HCT116 (cell line): Measurements from ENCODE around the gene RNF13. TPM values are rescaled to one million over a fixed set of nuclear protein-coding genes. Genes with fewer than 3 reads are reported as not detected.

Source experiments
- ATAC-seq: fragments of 200-7000 bp; cut with Tn5 transposase; 2 replicates; pipeline ENCODE4 v1.9.1; 2020; ENCODE audit warnings: mild to moderate bottlenecking, moderate library complexity
- BruUV-seq: library from RNA; stranded (reverse); fragments of 400-500 nt; replicated peaks from 2 replicates; lab custom pipeline; 2021; lab: Mats Ljungman, UMichigan
- CTCF ChIA-PET: fragments of 300-600 bp; sonication (Branson Sonifier 250); formaldehyde crosslinking; loops from one replicate; lab custom pipeline; 2021; ENCODE audit warnings: antibody characterized with exemption; lab: Charles Lee
- POLR2A ChIA-PET: fragments of 300-600, 350-600 bp; sonication (Branson Sonifier 250); formaldehyde crosslinking; loops from one replicate; lab custom pipeline; 2021; ENCODE audit warnings: antibody characterized with exemption; lab: Charles Lee
- RAD21 ChIA-PET, 2 experiments: fragments of 300-600 bp; sonication (Branson Sonifier 250); formaldehyde crosslinking; loops; one replicate each; lab custom pipeline; 2023; ENCODE audit warnings: low total read pairs in 2 of 2; ENCODE audit not compliant: uncharacterized antibody in 2 of 2, unreplicated experiment in 2 of 2, low non-redundant PET in 1 of 2; lab: Charles Lee
- DNase-seq: peaks from one replicate; pipeline ENCODE4 v3.0.0-alpha.2; 2010; ENCODE audit warnings: low read depth, low spot score
- H2AFZ ChIP-seq: fragments of 200-600 bp; shearing (Covaris generic), sonication (generic); 2 replicates; pipeline ENCODE4 v1.6.1; 2017; ENCODE audit warnings: low read depth, mixed run types, mixed read lengths, antibody characterized with exemption, low read length; ENCODE audit not compliant: poor library complexity, severe bottlenecking
- H3K27ac ChIP-seq: 2 replicates; pipeline ENCODE4 v1.5.1; 2012; ENCODE audit warnings: low read depth, low read length
- H3K27me3 ChIP-seq: fragments of 200-600 bp; sonication (generic); 2 replicates; pipeline ENCODE4 v1.6.1; 2016; ENCODE audit warnings: mixed run types, low read length, mixed read lengths; ENCODE audit not compliant: insufficient read depth
- H3K36me3 ChIP-seq, 2 experiments: fragments of 200-500 bp in 1 of 2; fragments of 200-600 bp in 1 of 2; sonication (Bioruptor generic) in 1 of 2; sonication (generic) in 1 of 2; 2 replicates each; pipeline versions ENCODE4 v1.5.1 to v1.6.1; 2014 to 2016; ENCODE audit warnings: low read length in 2 of 2, inconsistent platforms in 1 of 2, mixed read lengths in 1 of 2, mixed run types in 1 of 2; ENCODE audit not compliant: insufficient read depth in 2 of 2, control insufficient read depth in 1 of 2
- H3K4me1 ChIP-seq, 2 experiments: fragments of 200-600 bp in 1 of 2; sonication (generic) in 1 of 2; 2 replicates each; pipeline versions ENCODE4 v1.5.1 to v1.6.1; 2012 to 2017; ENCODE audit warnings: low read length in 2 of 2, inconsistent platforms in 1 of 2, mild to moderate bottlenecking in 1 of 2, mixed read lengths in 1 of 2, mixed run types in 1 of 2, moderate library complexity in 1 of 2; ENCODE audit not compliant: insufficient read depth in 2 of 2, control insufficient read depth in 1 of 2
- H3K4me2 ChIP-seq: fragments of 200-600 bp; sonication (generic); 2 replicates; pipeline ENCODE4 v1.6.1; 2017; ENCODE audit warnings: mixed run types, low read length, mixed read lengths
- H3K4me3 ChIP-seq, 2 experiments: fragments of 200-600 bp in 1 of 2; sonication (generic) in 1 of 2; replicated peaks in 1 of 2; 2 replicates each; pipeline ENCODE4 v1.5.1; 2011 to 2016; ENCODE audit warnings: low read length in 2 of 2, control low read depth in 1 of 2, low read depth in 1 of 2, mild to moderate bottlenecking in 1 of 2, mixed read lengths in 1 of 2, mixed run types in 1 of 2
- H3K79me2 ChIP-seq: fragments of 200-600 bp; sonication (generic); 2 replicates; pipeline ENCODE4 v1.6.1; 2017; ENCODE audit warnings: mild to moderate bottlenecking, mixed run types, low read length, moderate library complexity, mixed read lengths; ENCODE audit not compliant: insufficient read depth
- H3K9ac ChIP-seq: fragments of 200-600 bp; sonication (generic); 2 replicates; pipeline ENCODE4 v1.6.1; 2016; ENCODE audit warnings: low read length, mixed read lengths
- H3K9me2 ChIP-seq: fragments of 200-600 bp; sonication (generic), shearing (Covaris generic); 2 replicates; pipeline ENCODE4 v1.6.1; 2017; ENCODE audit warnings: mixed run types, mild to moderate bottlenecking, moderate library complexity; ENCODE audit not compliant: insufficient read depth
- H3K9me3 ChIP-seq, 2 experiments: fragments of 200-500 bp in 1 of 2; fragments of 200-600 bp in 1 of 2; sonication (Bioruptor generic) in 1 of 2; sonication (generic) in 1 of 2; 2 replicates each; pipeline ENCODE4 v1.6.1; 2014 to 2017; ENCODE audit warnings: low read length in 2 of 2, mixed read lengths in 2 of 2, inconsistent platforms in 1 of 2, low read depth in 1 of 2, mild to moderate bottlenecking in 1 of 2, mixed run types in 1 of 2, moderate library complexity in 1 of 2; ENCODE audit not compliant: control insufficient read depth in 1 of 2, insufficient read depth in 1 of 2
- H4K20me1 ChIP-seq: fragments of 200-600 bp; sonication (generic), shearing (Covaris generic); 2 replicates; pipeline ENCODE4 v1.6.1; 2017; ENCODE audit warnings: mixed run types, mild to moderate bottlenecking, moderate library complexity; ENCODE audit not compliant: insufficient read depth
- CBX3 ChIP-seq: IDR thresholded peaks from 2 replicates; pipeline ENCODE4 v1.6.1; 2012; ENCODE audit warnings: low read depth
- ELF1 ChIP-seq: IDR thresholded peaks from 2 replicates; pipeline ENCODE4 v1.6.1; 2012; ENCODE audit warnings: low read depth, borderline replicate concordance
- POLR2AphosphoS5 ChIP-seq: IDR thresholded peaks from 2 replicates; pipeline ENCODE4 v1.6.1; 2011; ENCODE audit warnings: mild to moderate bottlenecking, low read depth, low read length, moderate library complexity
- SP1 ChIP-seq: IDR thresholded peaks from 2 replicates; pipeline ENCODE4 v1.6.1; 2012; ENCODE audit warnings: low read depth
- SRF ChIP-seq: IDR thresholded peaks from 2 replicates; pipeline ENCODE4 v1.6.1; 2012; ENCODE audit warnings: low read depth
- TCF7L2 ChIP-seq: IDR thresholded peaks from 2 replicates; pipeline ENCODE4 v1.7.0; 2011; ENCODE audit warnings: borderline replicate concordance, inconsistent platforms; ENCODE audit not compliant: insufficient read depth, insufficient read length; ENCODE audit errors: extremely low read depth
- YY1 ChIP-seq: IDR thresholded peaks from 2 replicates; pipeline ENCODE4 v1.6.1; 2011; ENCODE audit warnings: low read length, low read depth, moderate library complexity, mild to moderate bottlenecking; ENCODE audit not compliant: insufficient replicate concordance; ENCODE audit errors: extremely low read depth
- ZFX ChIP-seq: fragments of 450-650 bp; IDR thresholded peaks from 2 replicates; pipeline ENCODE4 v1.6.1; 2017
- intact Hi-C: fragments of 100-400 bp; cut with micrococcal nuclease; formaldehyde crosslinking; loops from 2 replicates; pipeline ENCODE4 v1.10.0; 2022
- total RNA-seq: library from RNA; stranded (reverse); gene quantifications from one replicate; pipeline ENCODE4 v1.2.1, GENCODE V29; 2021; ENCODE audit not compliant: unreplicated experiment
- TF ChIP-seq, protein P1 (sequence below): IDR thresholded peaks from 2 replicates; pipeline ENCODE4 v1.6.1; 2012
- TF ChIP-seq, protein P2 (sequence below): IDR thresholded peaks from 2 replicates; pipeline ENCODE4 v1.6.1; 2012; ENCODE audit warnings: low read depth

The RNF13 gene
- total RNA-seq, 1 experiment from 2014 or later = 39.9 TPM

GRCh38 chr3:150000641-150001040 lies 187.6 kb downstream of the RNF13 start:
- intact Hi-C loops = no loop called here
- Histone ChIP-seq H3K9ac (no peak overlapping the region), H3K4me1 (no peaks in the 10 kb centered on the region), H3K27me3 (no peaks in the 10 kb centered on the region), H3K4me2 (no peak overlapping the region), H3K4me3 (no peak overlapping the region), H4K20me1 (no peaks in the 10 kb centered on the region), H3K79me2 (no peaks in the 10 kb centered on the region), H3K9me2 (no peaks in the 10 kb centered on the region), H3K27ac (no peak overlapping the region), H2AFZ (no peak overlapping the region), H3K36me3 (no peaks in the 10 kb centered on the region), H3K9me3 (no peaks in the 10 kb centered on the region)
- TF ChIP-seq SRF (no peak), TCF7L2 (no peak), POLR2AphosphoS5 (no peak)
- no peak for ATAC-seq
- no peak for DNase-seq
- RAD21 ChIA-PET = no interaction called here
- POLR2A ChIA-PET = no interaction called here
- CTCF ChIA-PET = no interaction called here
- no TSS peak for BruUV-seq

GRCh38 chr3:150005243-150006112 lies 192.5 kb downstream of the RNF13 start:
- ATAC-seq (no peak), DNase-seq (no peak)
- H4K20me1 ChIP-seq = no peaks in the 10 kb centered on the region
- no peak for TF ChIP-seq SP1
- TF ChIP-seq, protein P1, sequence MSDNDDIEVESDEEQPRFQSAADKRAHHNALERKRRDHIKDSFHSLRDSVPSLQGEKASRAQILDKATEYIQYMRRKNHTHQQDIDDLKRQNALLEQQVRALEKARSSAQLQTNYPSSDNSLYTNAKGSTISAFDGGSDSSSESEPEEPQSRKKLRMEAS = no peak
- TF ChIP-seq CBX3 = no peak
- no peak for TF ChIP-seq ELF1
- TF ChIP-seq, protein P2, sequence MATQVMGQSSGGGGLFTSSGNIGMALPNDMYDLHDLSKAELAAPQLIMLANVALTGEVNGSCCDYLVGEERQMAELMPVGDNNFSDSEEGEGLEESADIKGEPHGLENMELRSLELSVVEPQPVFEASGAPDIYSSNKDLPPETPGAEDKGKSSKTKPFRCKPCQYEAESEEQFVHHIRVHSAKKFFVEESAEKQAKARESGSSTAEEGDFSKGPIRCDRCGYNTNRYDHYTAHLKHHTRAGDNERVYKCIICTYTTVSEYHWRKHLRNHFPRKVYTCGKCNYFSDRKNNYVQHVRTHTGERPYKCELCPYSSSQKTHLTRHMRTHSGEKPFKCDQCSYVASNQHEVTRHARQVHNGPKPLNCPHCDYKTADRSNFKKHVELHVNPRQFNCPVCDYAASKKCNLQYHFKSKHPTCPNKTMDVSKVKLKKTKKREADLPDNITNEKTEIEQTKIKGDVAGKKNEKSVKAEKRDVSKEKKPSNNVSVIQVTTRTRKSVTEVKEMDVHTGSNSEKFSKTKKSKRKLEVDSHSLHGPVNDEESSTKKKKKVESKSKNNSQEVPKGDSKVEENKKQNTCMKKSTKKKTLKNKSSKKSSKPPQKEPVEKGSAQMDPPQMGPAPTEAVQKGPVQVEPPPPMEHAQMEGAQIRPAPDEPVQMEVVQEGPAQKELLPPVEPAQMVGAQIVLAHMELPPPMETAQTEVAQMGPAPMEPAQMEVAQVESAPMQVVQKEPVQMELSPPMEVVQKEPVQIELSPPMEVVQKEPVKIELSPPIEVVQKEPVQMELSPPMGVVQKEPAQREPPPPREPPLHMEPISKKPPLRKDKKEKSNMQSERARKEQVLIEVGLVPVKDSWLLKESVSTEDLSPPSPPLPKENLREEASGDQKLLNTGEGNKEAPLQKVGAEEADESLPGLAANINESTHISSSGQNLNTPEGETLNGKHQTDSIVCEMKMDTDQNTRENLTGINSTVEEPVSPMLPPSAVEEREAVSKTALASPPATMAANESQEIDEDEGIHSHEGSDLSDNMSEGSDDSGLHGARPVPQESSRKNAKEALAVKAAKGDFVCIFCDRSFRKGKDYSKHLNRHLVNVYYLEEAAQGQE = no peak
- no peak for TF ChIP-seq POLR2AphosphoS5
- no peak for TF ChIP-seq ZFX
- no peak for TF ChIP-seq YY1
- ChIA-PET CTCF (no interaction called here), POLR2A (no interaction called here), RAD21 (no interaction called here)
- H3K9me2 ChIP-seq = 0 out of 2 replicates have a peak, but pooled peaks cover 2% of the 10 kb centered on the region
- no peaks in the 10 kb centered on the region for H3K79me2 ChIP-seq
- BruUV-seq = no TSS peak
- no peak overlapping the region for H3K27ac ChIP-seq
- no peak overlapping the region for H3K4me2 ChIP-seq
- H3K36me3 ChIP-seq = no peaks in the 10 kb centered on the region
- H3K27me3 ChIP-seq = no peaks in the 10 kb centered on the region
- H3K9me3 ChIP-seq = no peaks in the 10 kb centered on the region
- H3K4me1 ChIP-seq = no peaks in the 10 kb centered on the region
- H3K9ac ChIP-seq = no peak overlapping the region
- H3K4me3 ChIP-seq = no peak overlapping the region
- intact Hi-C loops = no loop called here
- no peak overlapping the region for H2AFZ ChIP-seq
